Measurements from ENCODE around the gene SPCS1.
"Not testable (repeated sequence)": the region's sequence is repeated elsewhere in the genome, so short reads cannot be mapped to it uniquely, and the experiment has no call there.

The SPCS1 gene

GRCh38 chr3:52694528-52695189, 11.2 kb upstream of the SPCS1 start:
- DNase-seq (ENCODE audit: low read depth, low spot score), result no peak

DNA sequence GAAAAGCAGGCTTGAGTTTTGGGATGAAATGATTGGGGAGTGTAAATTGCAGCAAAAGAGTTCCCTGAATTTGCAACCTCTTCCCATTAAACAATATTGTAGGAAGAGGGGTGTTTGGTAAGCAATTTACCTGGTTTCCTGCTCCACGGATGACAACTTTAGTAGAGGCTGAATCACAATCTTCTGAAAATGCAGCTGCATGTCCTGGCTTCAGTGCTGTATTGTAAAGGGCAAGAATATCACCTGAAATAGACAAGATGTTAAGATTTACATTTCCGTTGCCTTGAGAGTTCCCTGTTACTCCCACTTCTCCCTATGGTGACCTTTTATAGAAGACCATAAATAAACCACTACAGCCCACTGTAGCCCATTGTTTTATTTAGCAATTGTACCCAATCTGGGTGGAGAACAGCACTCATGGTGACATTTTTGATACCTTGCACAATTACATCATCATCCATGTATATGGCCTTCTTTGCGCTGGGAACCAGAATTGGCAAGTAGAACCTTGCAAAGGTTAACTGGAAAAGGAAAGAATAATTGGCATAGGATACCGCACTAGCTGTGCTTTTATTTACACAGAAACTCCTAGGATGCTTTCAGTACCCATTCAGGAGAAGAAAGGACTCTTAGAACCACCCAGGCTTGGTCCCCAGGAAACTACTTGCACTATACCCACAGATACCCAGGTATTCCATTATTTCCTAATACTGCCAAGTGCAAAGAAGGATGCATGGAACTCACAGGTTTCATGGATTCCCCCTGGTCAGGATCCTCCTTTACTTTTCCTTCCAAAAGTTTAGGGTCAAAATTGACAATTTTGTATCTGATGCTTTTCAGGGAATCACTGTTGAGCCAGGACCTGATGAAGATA, 9.9 kb upstream of the SPCS1 start:
- no peak for DNase-seq (ENCODE audit: low read depth, low spot score)

DNA sequence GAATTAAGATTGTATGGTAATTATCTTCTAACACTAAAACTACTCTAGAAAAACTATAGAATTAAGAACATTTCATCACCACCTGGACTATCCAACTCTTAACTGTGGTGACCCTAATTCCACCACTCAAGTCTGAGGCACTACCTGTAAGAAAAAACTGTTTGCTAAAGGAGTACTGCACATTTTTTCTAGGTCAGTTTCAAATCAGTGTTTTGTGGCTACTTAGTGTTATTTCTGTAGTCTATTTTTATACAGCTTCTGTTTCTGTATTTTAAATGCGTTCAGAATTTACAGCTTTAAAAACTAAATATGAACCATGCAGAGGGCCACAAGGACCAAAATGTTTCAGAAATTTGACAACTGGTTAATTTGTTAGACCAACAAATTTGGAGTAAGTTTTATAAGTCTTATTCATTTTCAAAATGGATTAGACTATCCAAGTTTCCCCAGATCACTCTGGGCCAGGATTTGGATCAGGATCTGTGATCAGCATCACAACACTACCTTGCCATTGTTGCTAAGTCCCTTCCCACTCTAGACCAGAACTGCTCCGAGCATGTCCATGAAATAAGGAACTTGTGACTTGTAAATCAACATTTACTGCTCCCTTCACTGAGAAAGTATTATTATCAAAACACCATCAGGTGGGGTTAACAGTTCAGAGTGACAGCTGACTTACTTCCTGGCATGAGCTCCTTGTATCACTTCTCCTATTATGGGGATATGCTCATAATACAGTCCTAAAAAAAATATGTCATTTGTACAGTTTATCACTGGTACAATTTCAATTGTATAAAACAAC, 8.9 kb upstream of the SPCS1 start:
- DNase-seq (ENCODE audit: low read depth, low spot score), result no peak

- DNase-seq (ENCODE audit: low read depth, low spot score), result no peak
These were observed 8.3 kb upstream of the SPCS1 start for GRCh38 chr3:52697632-52697965.

DNA sequence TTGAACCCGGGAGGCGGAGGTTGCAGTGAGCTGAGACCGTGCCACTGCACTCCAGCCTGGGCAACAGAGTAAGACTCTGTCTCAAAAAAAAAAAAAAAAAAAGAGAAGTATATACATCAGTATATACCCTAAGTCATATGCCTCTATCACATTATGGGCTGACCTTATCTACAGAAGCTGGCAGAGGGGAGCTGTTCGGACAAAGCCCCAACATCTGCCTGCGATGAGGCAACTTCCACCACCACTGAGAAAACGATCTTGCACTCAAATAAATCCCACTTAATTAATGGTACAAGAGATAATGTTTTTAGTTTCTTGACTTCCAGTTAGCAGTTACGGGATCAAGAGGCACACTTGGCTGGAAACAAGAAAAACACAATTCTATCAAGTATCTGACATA, 2.6 kb upstream of the SPCS1 start:
- DNase-seq (ENCODE audit: low read depth, low spot score), result no peak

- no peak for DNase-seq (ENCODE audit: low read depth, low spot score)
These were observed 1.1 kb upstream of the SPCS1 start for GRCh38 chr3:52704611-52705437.

DNA sequence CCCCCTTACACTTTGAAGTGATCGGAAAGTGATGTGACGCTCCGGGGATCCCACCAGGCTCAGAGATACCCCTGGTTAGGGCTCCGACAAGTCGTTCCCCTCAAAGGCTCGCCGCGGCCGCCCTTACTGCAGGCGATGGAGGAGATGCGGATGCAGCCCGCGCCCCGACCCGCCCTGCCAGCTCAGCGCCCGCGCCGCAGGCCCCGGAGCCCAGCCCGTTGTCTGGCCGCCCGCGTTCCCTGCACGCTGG, 543 bp upstream of the SPCS1 start:
- no peak for DNase-seq (ENCODE audit: low read depth, low spot score)

GRCh38 chr3:52707585-52707984, 1.7 kb downstream of the SPCS1 start:
- no peak for DNase-seq (ENCODE audit: low read depth, low spot score)

DNA sequence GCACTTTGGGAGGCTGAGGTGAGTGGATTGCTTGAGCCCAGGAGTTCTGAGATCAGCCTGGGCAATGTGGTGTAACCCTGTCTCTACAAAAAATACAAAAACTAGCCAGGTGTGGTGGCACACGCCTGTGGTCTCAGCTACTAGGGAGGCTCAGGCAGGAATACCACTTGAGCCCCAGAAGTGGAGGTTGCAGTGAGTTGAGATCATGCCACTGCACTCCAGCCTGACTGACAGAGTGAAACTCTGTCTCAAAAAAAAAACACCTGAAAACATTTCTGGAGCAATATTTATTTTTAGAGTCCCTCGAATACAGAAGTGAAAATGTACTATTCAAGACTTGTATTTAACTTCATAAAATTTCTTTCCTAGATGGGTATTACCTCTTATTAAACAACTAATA, 4.6 kb downstream of the SPCS1 start:
- no peak for DNase-seq (ENCODE audit: low read depth, low spot score)

DNA sequence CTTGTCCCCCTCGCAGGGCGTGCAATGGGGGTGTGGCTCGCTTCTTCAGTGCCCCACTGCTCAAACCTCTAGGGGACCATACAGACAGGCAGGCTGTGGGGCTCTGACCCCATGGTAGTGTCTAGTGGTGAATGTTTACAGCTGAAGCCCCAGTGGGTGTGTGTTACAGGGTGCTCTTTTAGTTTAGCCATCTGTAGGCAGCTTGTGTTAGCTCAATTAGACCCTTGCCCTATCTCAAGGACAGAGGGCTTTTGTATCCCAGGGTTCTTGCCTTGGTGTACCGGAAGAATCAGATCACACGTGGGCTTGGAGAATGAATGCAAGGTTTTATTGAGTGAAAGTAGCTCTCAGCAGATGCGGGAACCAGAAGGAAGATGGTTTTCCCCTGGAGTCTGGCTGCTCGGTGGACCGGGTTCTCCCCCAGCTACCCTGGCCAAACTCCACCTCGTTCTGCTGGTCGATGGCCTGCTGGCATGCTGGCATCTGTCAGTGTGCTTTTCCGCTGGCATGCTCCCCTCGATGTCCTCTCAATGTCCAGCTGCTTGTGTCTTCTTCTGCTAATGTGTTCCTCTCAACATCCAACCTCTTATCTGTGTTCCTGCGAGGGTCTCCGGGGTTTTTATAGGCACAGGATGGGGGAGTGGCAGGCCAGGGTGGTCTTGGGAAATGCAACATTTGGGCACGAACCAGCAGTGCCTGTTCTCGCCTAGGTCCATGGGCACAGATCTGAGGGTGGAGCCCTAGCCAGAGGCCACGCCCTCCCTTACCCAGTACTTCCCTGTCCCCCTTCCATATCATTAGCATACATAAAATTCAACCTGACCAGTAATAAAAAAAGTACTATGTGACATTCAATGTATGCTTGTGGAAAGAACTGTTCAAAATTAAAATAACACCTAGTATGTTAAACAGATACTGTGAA, 6.6 kb downstream of the SPCS1 start:
- no peak for DNase-seq (ENCODE audit: low read depth, low spot score)

GRCh38 chr3:52714335-52715302, 8.7 kb downstream of the SPCS1 start:
- DNase-seq (ENCODE audit: low read depth, low spot score), result no peak

DNA sequence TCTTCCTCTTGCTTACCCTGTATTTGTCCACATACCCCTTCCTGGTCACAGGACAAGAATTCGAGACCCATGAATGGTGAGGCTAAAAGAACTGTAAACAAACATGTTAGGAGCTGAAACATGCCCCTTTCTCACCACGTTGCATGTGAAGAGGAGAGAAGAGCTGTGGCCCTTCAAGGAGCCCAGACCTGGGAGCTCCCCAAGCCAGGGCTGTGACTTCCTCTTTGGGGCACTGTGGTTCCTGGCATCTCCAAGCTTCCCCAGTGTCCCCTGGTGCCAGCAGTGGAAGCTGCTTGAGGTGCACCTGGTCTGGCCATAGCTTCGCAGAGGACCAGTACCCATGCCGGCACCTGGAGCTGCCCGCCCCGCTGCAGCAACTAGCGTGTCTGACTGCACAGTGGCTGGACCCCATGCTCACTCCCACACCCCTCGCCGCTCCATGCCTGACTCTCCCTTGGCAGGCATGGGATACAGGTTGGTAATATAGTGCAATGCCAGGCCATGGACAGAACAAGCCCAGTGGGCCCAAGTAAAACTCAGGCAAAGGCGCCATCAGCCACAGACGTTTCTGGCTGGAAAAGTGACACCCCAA, 9.9 kb downstream of the SPCS1 start:
- DNase-seq (ENCODE audit: low read depth, low spot score), result no peak

DNA sequence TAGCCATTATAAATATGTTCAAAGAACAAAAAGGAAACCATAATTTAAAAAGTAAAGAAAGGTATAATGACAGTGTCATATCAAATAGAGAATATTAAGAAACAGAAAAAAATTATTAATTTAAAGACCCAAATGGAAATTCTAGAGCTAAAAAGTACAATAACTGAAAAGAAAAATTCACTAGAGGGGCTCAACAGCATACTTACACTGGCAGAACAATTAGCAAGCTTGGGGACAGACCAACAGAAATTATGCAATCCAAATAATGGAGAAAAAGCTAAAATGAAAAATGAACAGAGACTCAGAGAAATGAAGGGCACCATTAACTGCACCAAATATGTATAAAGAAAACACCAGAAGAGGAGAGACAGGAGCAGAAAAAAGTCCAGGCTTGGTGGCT, 13.7 kb downstream of the SPCS1 start:
- DNase-seq (ENCODE audit: low read depth, low spot score), result no peak

- DNase-seq (ENCODE audit: low read depth, low spot score), result no peak
These were observed 15.3 kb downstream of the SPCS1 start for GRCh38 chr3:52721002-52721729.

GRCh38 chr3:52721730-52722008, 15.8 kb downstream of the SPCS1 start:
- DNase-seq (ENCODE audit: low read depth, low spot score), result no peak

GRCh38 chr3:52722491-52722890, 16.6 kb downstream of the SPCS1 start:
- no peak for DNase-seq (ENCODE audit: low read depth, low spot score)

DNA sequence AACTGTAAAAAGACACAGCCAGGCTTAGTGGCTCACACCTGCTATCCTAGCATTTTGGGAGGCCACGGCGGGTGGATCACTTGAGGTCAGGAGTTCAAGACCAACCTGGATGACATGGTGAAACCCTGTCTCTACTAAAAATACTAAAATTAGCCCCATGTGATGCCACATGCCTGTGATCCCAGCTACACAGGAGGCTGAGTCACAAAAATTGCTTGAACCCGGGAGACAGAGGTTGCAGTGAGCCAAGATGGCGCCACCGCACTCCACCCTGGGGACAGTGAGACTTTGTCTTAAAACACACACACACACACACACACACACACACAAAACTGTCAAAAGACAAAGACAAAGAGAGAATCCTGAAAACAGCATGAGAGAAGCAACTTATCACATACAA, 18.0 kb downstream of the SPCS1 start:
- no peak for DNase-seq (ENCODE audit: low read depth, low spot score)

GRCh38 chr3:52724511-52724910, 18.6 kb downstream of the SPCS1 start:
- DNase-seq (ENCODE audit: low read depth, low spot score), result no peak

- not testable (repeated sequence) for DNase-seq (ENCODE audit: low read depth, low spot score)
These were observed 22.8 kb downstream of the SPCS1 start for GRCh38 chr3:52728753-52729152.
